Peyer's patch (tissue), 4 donors: Measurements from ENCODE around the gene ROBO3. TPM values are rescaled to one million over a fixed set of nuclear protein-coding genes. Genes with fewer than 3 reads are reported as not detected.

Experiments used
- DNase-seq, 3 donors: peaks; one replicate each; pipeline ENCODE4 v3.0.0-alpha.2; 2017 to 2019
- H3K27ac ChIP-seq, 4 donors: fragments of 200-600 bp; sonication (generic); one replicate each; pipeline ENCODE4 v1.5.1; 2016 to 2019
- H3K27me3 ChIP-seq, 2 donors: fragments of 200-600 bp; sonication (generic); one replicate each; pipeline ENCODE4 v1.5.1; 2019
- H3K36me3 ChIP-seq, 3 donors: fragments of 200-600 bp; sonication (generic); one replicate each; pipeline ENCODE4 v1.5.1; 2016 to 2019
- H3K4me1 ChIP-seq, 4 donors: fragments of 200-600 bp; sonication (generic); one replicate each; pipeline ENCODE4 v1.5.1; 2016 to 2019
- H3K4me3 ChIP-seq, 4 donors: fragments of 200-600 bp; sonication (generic); 1 replicate in 3 of 4; 2 replicates in 1 of 4; pipeline ENCODE4 v1.5.1; 2016 to 2019; ENCODE audit warnings: mild to moderate bottlenecking in 1 of 4
- H3K9me3 ChIP-seq, 4 donors: fragments of 200-600 bp; sonication (generic); one replicate each; pipeline ENCODE4 v1.5.1; 2016 to 2019; ENCODE audit warnings: mild to moderate bottlenecking in 1 of 4
- POLR2A ChIP-seq, 2 donors: fragments of 450-650 bp; IDR thresholded peaks; one replicate each; pipeline ENCODE4 v1.5.1; 2017; ENCODE audit warnings: antibody characterized with exemption in 2 of 2, mild to moderate bottlenecking in 2 of 2, moderate library complexity in 2 of 2
- total RNA-seq, 4 donors: library from RNA; depleted of rRNA; stranded (reverse); fragments of >200 nt; gene quantifications; one replicate each; pipeline ENCODE4 v1.1.0, GENCODE V29; 2016
- TF ChIP-seq, protein P1 (sequence below), 6 experiments: fragments of 450-650 bp in 4 of 6; fragments of 200-600 bp in 2 of 6; sonication (generic) in 1 of 6; IDR thresholded peaks; one replicate each; pipeline ENCODE4 v1.5.1; 2017 to 2019; ENCODE audit warnings: antibody characterized with exemption in 6 of 6, mild to moderate bottlenecking in 3 of 6, moderate library complexity in 1 of 6

Gene ROBO3, protein sequence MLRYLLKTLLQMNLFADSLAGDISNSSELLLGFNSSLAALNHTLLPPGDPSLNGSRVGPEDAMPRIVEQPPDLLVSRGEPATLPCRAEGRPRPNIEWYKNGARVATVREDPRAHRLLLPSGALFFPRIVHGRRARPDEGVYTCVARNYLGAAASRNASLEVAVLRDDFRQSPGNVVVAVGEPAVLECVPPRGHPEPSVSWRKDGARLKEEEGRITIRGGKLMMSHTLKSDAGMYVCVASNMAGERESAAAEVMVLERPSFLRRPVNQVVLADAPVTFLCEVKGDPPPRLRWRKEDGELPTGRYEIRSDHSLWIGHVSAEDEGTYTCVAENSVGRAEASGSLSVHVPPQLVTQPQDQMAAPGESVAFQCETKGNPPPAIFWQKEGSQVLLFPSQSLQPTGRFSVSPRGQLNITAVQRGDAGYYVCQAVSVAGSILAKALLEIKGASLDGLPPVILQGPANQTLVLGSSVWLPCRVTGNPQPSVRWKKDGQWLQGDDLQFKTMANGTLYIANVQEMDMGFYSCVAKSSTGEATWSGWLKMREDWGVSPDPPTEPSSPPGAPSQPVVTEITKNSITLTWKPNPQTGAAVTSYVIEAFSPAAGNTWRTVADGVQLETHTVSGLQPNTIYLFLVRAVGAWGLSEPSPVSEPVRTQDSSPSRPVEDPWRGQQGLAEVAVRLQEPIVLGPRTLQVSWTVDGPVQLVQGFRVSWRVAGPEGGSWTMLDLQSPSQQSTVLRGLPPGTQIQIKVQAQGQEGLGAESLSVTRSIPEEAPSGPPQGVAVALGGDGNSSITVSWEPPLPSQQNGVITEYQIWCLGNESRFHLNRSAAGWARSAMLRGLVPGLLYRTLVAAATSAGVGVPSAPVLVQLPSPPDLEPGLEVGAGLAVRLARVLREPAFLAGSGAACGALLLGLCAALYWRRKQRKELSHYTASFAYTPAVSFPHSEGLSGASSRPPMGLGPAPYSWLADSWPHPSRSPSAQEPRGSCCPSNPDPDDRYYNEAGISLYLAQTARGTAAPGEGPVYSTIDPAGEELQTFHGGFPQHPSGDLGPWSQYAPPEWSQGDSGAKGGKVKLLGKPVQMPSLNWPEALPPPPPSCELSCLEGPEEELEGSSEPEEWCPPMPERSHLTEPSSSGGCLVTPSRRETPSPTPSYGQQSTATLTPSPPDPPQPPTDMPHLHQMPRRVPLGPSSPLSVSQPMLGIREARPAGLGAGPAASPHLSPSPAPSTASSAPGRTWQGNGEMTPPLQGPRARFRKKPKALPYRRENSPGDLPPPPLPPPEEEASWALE (N-terminal part only)
- 10 to 100 TPM in 2 of 4 donors, 1 to 10 TPM in 2; 3.6 to 49.5 (median 16.1) TPM for total RNA-seq

DNA sequence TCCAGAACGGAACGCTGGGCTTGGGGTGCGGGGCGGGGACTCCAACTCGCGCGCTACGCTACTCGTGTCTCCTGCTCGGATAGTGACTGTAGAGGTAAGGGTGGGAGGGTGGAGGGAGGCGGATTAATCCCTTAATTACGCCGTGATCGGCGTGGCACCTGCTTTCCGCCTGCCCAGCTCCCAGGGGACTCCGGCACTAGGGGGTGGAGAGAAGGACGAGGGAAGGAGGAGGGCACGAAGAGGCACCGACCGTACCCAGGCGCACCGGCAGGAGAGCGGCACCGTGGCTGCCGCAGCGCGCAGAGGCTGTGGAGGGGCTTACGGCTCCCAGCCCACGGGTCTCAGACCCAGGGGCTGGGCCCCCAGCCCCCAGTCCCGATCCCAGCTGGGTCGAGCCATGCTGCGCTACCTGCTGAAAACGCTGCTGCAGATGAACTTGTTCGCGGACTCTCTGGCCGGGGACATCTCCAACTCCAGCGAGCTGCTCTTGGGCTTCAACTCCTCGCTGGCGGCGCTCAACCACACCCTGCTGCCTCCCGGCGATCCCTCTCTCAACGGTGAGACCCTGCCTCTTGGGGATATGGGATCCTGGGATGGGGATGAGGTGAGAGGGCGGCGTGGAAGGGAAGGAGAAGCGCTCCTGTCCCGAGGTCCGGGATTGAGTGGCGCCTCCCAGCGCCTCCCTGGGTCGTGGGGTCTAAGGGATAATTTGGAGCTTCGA is at the start of gene ROBO3:
Gene ROBO3, plus strand, starts transcription at position 252 of the 721 bp plus-strand sequence. Its CDS starts 146 bp downstream, at position 398.
- H3K9me3 ChIP-seq, result no peaks in the 10 kb centered on the region
- H3K27me3 ChIP-seq, result peaks cover 0 to 56% of the 10 kb centered on the region in 2 donors
- no peak for TF ChIP-seq POLR2A (IDR thresholded peaks at IDR 0.05)
- TF ChIP-seq, protein P1, sequence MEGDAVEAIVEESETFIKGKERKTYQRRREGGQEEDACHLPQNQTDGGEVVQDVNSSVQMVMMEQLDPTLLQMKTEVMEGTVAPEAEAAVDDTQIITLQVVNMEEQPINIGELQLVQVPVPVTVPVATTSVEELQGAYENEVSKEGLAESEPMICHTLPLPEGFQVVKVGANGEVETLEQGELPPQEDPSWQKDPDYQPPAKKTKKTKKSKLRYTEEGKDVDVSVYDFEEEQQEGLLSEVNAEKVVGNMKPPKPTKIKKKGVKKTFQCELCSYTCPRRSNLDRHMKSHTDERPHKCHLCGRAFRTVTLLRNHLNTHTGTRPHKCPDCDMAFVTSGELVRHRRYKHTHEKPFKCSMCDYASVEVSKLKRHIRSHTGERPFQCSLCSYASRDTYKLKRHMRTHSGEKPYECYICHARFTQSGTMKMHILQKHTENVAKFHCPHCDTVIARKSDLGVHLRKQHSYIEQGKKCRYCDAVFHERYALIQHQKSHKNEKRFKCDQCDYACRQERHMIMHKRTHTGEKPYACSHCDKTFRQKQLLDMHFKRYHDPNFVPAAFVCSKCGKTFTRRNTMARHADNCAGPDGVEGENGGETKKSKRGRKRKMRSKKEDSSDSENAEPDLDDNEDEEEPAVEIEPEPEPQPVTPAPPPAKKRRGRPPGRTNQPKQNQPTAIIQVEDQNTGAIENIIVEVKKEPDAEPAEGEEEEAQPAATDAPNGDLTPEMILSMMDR (IDR thresholded peaks at IDR 0.05), result no peak
- H3K4me3 ChIP-seq, result peak within 1 kb of the TSS in 3 of 4 donors; percentile 9 to 37 (median 31)
- no peak within 1 kb of the TSS for H3K27ac ChIP-seq
- H3K36me3 ChIP-seq, result no peaks in the 10 kb centered on the region
- peaks cover 0 to 36% (median 0%) of the 10 kb centered on the region in 4 donors for H3K4me1 ChIP-seq
- DNase-seq, result no peak

DNA sequence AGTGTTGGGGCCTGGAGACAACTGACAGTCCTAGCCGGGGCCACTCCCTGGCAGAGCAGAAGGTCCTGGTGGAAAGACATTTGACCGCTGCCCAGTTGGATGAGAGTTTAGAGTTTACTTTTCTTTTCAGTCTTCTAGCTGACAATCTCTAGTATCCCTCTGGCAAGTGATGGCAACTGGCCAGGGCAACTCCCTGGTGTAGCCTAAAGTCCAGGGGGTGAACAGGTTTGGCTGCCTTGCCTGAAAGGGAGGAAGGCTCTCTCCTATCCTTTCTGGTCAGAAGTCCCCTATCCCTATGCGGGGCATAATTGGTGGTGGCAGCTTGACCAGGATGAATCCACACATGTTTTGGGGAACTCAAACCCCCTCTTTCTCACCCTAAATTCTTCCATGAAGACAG is 48.2 kb upstream of the ROBO3 start:
- Histone ChIP-seq H3K27me3 (no peaks in the 10 kb centered on the region), H3K27ac (no peak overlapping the region), H3K36me3 (no peaks in the 10 kb centered on the region), H3K9me3 (no peaks in the 10 kb centered on the region), H3K4me3 (no peak overlapping the region), H3K4me1 (no peaks in the 10 kb centered on the region)
- DNase-seq, result no peak
- TF ChIP-seq, protein P1 (IDR thresholded peaks at IDR 0.05), result no peak
- TF ChIP-seq POLR2A (IDR thresholded peaks at IDR 0.05), result no peak

DNA sequence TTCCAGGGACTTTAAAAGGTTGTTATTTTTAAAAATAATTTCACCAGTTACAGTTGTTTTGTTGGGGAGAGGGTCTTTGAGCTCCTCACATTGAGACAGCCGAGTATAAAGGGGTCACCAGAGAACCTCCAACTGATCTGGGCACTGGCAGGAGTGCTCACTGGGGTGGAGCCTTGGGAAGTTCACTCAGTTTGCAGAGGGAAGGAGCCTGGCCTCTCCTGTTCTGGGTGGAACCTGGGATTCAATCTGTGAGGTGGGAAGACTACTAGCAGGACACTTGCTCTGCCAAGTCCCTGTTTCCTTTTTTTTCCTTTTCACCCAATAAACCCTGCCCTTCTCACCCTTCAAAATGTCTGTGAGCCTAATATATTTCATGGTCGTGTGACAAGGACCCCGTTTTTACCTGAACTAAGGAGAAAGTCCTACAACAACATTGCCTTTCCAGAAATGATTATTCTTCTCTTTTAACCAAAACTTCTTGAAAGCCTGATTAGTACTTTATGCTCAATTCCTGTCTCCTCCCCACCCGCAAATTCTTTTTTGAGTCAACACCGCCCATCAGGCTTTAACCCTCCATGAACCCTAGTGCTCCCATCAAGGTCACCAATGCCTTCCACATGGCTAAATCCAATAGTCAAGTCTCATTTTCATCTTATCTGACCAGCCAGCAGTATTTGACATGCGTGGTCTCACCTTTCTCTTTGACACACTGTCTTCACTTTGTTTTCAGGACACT is 43.1 kb upstream of the ROBO3 start:
- Histone ChIP-seq H3K9me3 (no peaks in the 10 kb centered on the region), H3K27me3 (no peaks in the 10 kb centered on the region), H3K4me3 (no peak overlapping the region), H3K36me3 (no peaks in the 10 kb centered on the region), H3K27ac (no peak overlapping the region), H3K4me1 (peaks cover 0 to 6% (median 0%) of the 10 kb centered on the region in 4 donors)
- TF ChIP-seq, protein P1 (IDR thresholded peaks at IDR 0.05), result no peak
- no peak for TF ChIP-seq POLR2A (IDR thresholded peaks at IDR 0.05)
- DNase-seq, result no peak

DNA sequence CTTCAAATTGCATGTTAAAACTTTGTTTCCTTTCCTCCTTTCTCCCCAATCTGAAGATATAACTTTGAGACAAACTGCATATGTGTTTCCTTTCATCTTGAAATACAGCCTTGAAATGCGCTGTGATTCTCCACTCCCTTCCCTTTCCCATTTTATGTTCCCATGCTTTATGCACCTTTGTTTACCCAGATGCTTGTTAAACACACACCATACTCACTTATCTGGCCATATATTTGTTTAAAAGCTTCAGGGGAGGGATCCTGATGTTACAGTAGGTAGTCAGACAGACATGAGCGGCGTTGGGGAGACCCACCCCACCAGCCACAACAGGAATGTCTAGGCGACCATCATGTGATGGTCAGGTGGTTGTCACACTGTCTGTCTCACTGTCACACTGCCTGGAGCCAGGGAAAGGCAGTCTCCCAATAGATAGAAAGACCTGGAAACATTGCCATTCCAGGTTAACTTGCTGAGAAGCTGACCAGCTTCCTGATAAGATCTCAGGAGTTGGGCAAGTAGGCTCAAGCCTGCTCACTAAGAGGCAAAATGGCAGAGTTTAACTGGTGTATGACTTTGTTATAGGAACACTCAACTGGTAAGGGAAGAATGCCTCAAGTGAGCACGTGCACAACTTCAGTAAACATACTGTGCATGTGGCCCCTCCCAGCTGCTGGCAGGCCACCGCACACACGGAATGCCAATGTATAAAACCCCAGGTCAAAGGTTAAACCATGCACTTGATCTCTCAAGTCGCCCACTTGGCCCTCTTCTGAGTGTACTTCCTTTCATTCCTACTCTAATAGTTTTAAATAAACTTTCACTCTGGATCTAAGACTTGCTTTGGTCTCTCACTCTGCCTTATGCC is 41.5 kb upstream of the ROBO3 start:
- TF ChIP-seq, protein P1 (IDR thresholded peaks at IDR 0.05), result no peak
- TF ChIP-seq POLR2A (IDR thresholded peaks at IDR 0.05), result no peak
- Histone ChIP-seq H3K36me3 (no peaks in the 10 kb centered on the region), H3K27ac (no peak overlapping the region), H3K27me3 (no peaks in the 10 kb centered on the region), H3K9me3 (no peaks in the 10 kb centered on the region), H3K4me1 (peaks cover 0 to 6% (median 0%) of the 10 kb centered on the region in 4 donors), H3K4me3 (no peak overlapping the region)
- DNase-seq, result no peak
